HG02938 (cell line): ENCODE data around the gene LCE3A.
A peak's percentile ranks its signal among the peaks of the same experiment; 100 is the strongest.

Source experiments
- ATAC-seq: cut with Tn5 transposase; IDR thresholded peaks from one replicate; pipeline ENCODE4 v1.9.1; 2021; ENCODE audit warnings: mild to moderate bottlenecking, moderate library complexity; ENCODE audit not compliant: unreplicated experiment

LCE3A gene

DNA sequence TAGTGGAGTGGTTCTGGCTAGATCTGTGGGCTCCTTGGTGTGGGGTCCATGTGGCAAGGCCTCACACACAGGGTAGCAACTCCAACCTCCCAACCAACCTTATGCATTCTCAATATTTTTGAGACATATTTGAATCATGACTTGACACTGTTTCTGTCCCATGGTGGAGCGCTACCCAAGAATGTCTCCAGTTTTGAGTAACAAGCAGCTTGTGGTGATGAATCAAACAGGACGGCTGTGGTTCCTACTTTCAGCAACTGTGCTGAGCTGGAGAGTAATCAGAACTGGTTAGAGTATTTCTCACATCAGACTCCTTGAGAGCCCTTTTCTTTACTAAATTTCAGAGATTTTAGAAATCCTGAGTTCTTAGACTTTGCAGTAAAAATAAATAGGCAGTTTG lies 45.7 kb downstream of the LCE3A start:
- ATAC-seq: peak; percentile 37
